Psoas muscle (tissue), 8 donors: Measurements from ENCODE around the gene DAB2IP. TPM values are rescaled to one million over a fixed set of nuclear protein-coding genes. Genes with fewer than 3 reads are reported as not detected.

Source experiments
- ATAC-seq, 4 donors: fragments of 200-7000 bp; cut with Tn5 transposase; one replicate each; pipeline ENCODE4 v1.9.1; 2020; ENCODE audit warnings: moderate library complexity in 3 of 4, mild to moderate bottlenecking in 2 of 4
- DNase-seq, 2 donors: peaks; one replicate each; pipeline ENCODE4 v3.0.0-alpha.2; 2020
- H3K27ac ChIP-seq: fragments of 200-600 bp; one replicate; pipeline ENCODE4 v1.8.0; 2022
- H3K27me3 ChIP-seq, 3 donors: fragments of 200-600 bp in 1 of 3; one replicate each; pipeline versions ENCODE4 v1.6.1 to v1.8.0; 2013 to 2022; ENCODE audit warnings: low read length in 2 of 3, mild to moderate bottlenecking in 2 of 3, moderate library complexity in 1 of 3; ENCODE audit not compliant: insufficient read depth in 3 of 3
- H3K36me3 ChIP-seq, 2 donors: fragments of 200-600 bp in 1 of 2; one replicate each; pipeline versions ENCODE4 v1.6.1 to v1.8.0; 2013 to 2022; ENCODE audit warnings: low read depth in 1 of 2, mild to moderate bottlenecking in 1 of 2, moderate library complexity in 1 of 2; ENCODE audit not compliant: insufficient read depth in 1 of 2
- H3K4me1 ChIP-seq: fragments of 200-600 bp; one replicate; pipeline ENCODE4 v1.8.0; 2022
- H3K4me3 ChIP-seq: fragments of 200-600 bp; one replicate; pipeline ENCODE4 v1.8.0; 2022; ENCODE audit warnings: mild to moderate bottlenecking
- H3K9me3 ChIP-seq: fragments of 200-600 bp; one replicate; pipeline ENCODE4 v1.8.0; 2022
- CTCF ChIP-seq: fragments of 200-600 bp; IDR thresholded peaks from one replicate; pipeline ENCODE4 v1.8.0; 2022; ENCODE audit warnings: antibody characterized with exemption
- WGBS, 3 donors: extraction: QIAGEN DNeasy Blood & Tissue Kit; methylation state at CpG; one replicate each; pipeline versions ENCODE4 v1.1.6 to v1.1.7; 2013; 5-methylcytosine and 5-hydroxymethylcytosine counted together
- intact Hi-C, 2 donors: fragments of 100-400 bp; cut with DNase I; formaldehyde crosslinking; loops; one replicate each; pipeline versions ENCODE4 v1.11.0 to v1.14.2; 2022
- polyA plus RNA-seq, 3 donors: library from polyadenylated mRNA; stranded (reverse); fragments of 200-250 nt; gene quantifications; one replicate each; pipeline ENCODE4 v1.2.3, GENCODE V29; 2013
- total RNA-seq, 4 donors: library from RNA; stranded (reverse); fragmentation: NEBNext Ultra II Directional in 2 of 4; extraction: Animal tissue kit (Norgen Biotek cat#: 25700) in 2 of 4; gene quantifications; one replicate each; pipeline versions ENCODE4 v1.2.1 to v1.2.4, GENCODE V29; 2021 to 2023
- donor health status: healthy with polysubstance abuse.
- donor health status: DM: no; HTN: no; CAD: no; lungs with moderate emphysema.
- donor health status: Bipolar disorder and iron deficiency.
- donor health status: healthy.
- donor health status: DM: yes; HTN: yes; CAD: no.
- donor health status: DM: no; HTN: no; CAD: no.
- donor health status: DM: no; HTN: no; CAD: no.
- donor health status: DM: yes; HTN: yes; CAD: no.

DAB2IP gene
- total and polyA plus RNA-seq, 7 donors: 14.1 to 66.2 (median 33.4) TPM

GRCh38 chr9:121693388-121693670 is 41.9 kb downstream of the DAB2IP start:
- WGBS, 3 donors: 86 to 91% (median 90%) methylated on average over 4 of the region's 4 CpGs
- Histone ChIP-seq H3K4me3 (no peak overlapping the region), H3K4me1 (peaks cover 20% of the 10 kb centered on the region), H3K27ac (no peak overlapping the region), H3K27me3 (no peaks in the 10 kb centered on the region), H3K9me3 (no peaks in the 10 kb centered on the region), H3K36me3 (no peaks in the 10 kb centered on the region)
- intact Hi-C loops: loop anchor here in 1 of 2 donors (2.0 kb wide), 1 partner anchor 53 kb away; no protein-coding TSS in a partner anchor
- no peak for TF ChIP-seq CTCF
- ATAC-seq (no peak), DNase-seq (no peak)

GRCh38 chr9:121694001-121694400 is 42.6 kb downstream of the DAB2IP start:
- no peak for DNase-seq
- TF ChIP-seq CTCF: no peak
- Histone ChIP-seq H3K9me3 (no peaks in the 10 kb centered on the region), H3K27me3 (no peaks in the 10 kb centered on the region), H3K27ac (no peak overlapping the region), H3K4me3 (no peak overlapping the region), H3K4me1 (peaks cover 20% of the 10 kb centered on the region), H3K36me3 (no peaks in the 10 kb centered on the region)
- 94 to 98% (median 94%) methylated on average over 4 to 5 of the region's 5 CpGs for WGBS, 3 donors
- intact Hi-C loops: no loop called here
- no peak for ATAC-seq

GRCh38 chr9:121694600-121694999 is 43.2 kb downstream of the DAB2IP start:
- no peak for ATAC-seq
- 70 to 86% (median 75%) methylated on average over 7 of the region's 7 CpGs for WGBS, 3 donors
- Histone ChIP-seq H3K9me3 (no peaks in the 10 kb centered on the region), H3K27ac (no peak overlapping the region), H3K4me3 (no peak overlapping the region), H3K27me3 (no peaks in the 10 kb centered on the region), H3K36me3 (no peaks in the 10 kb centered on the region), H3K4me1 (peaks cover 22% of the 10 kb centered on the region)
- intact Hi-C loops: no loop called here
- TF ChIP-seq CTCF: no peak
- DNase-seq: no peak

- Histone ChIP-seq H3K36me3 (no peaks in the 10 kb centered on the region), H3K27me3 (no peaks in the 10 kb centered on the region), H3K4me1 (peaks cover 36% of the 10 kb centered on the region), H3K4me3 (no peak overlapping the region), H3K27ac (no peak overlapping the region), H3K9me3 (no peaks in the 10 kb centered on the region)
- DNase-seq (no peak), ATAC-seq (no peak)
- no peak for TF ChIP-seq CTCF
- intact Hi-C loops: loop anchor here in 1 of 2 donors (5.0 kb wide), 2 partner anchors 145 to 295 kb away; no protein-coding TSS in a partner anchor
- 61 to 92% (median 67%) methylated on average over 1 of the region's 1 CpG for WGBS, 3 donors
Measured at GRCh38 chr9:121696930-121697329, 45.5 kb downstream of the DAB2IP start.
